ENCODE measurements around the gene DCANP1. TPM values are rescaled to one million over a fixed set of nuclear protein-coding genes. Genes with fewer than 3 reads are reported as not detected.

DCANP1 gene
- total RNA-seq, 1 experiment from 2014 or later: not detected

GRCh38 chr5:135493406-135494180 lies 46.4 kb upstream of the DCANP1 start:
- Mint-ChIP-seq H3K4me3 (ENCODE audit: unreplicated experiment) (no peak overlapping the region), H3K9me3 (ENCODE audit: unreplicated experiment) (no peaks in the 10 kb centered on the region), H3K27ac (ENCODE audit: unreplicated experiment) (no peak overlapping the region), H3K4me1 (ENCODE audit: low read depth, unreplicated experiment) (peaks cover 30% of the 10 kb centered on the region), H3K36me3 (ENCODE audit: insufficient read depth, unreplicated experiment) (no peaks in the 10 kb centered on the region), H3K27me3 (ENCODE audit: insufficient read depth, unreplicated experiment) (no peaks in the 10 kb centered on the region)
- no peak for TF ChIP-seq CTCF (IDR thresholded peaks at IDR 0.05; ENCODE audit: insufficient read depth in 1 of 2, low read depth in 1 of 2, low read length in 1 of 2, severe bottlenecking in 1 of 2, unreplicated experiment in 1 of 2)
- POLR2A ChIA-PET: no interaction called here
- BruUV-seq (replicated peaks): no TSS peak
- no peaks in the 10 kb centered on the region for H3K27me3 ChIP-seq (replicated peaks; ENCODE audit: control insufficient read depth, insufficient read depth, low read length)
- H3K4me3 ChIP-seq (ENCODE audit: low read depth, low read length): no peak overlapping the region
- CTCF ChIA-PET: no interaction called here
- H3K4me1 ChIP-seq: peaks cover 42% of the 10 kb centered on the region
- DNase-seq: no peak
- intact Hi-C loops (cut with micrococcal nuclease; ENCODE audit: unreplicated experiment): no loop called here
- no peaks in the 10 kb centered on the region for H3K36me3 ChIP-seq (ENCODE audit: control insufficient read depth, insufficient read depth, low read length)
- no peaks in the 10 kb centered on the region for H3K9me3 ChIP-seq

GRCh38 chr5:135492319-135492626 lies 45.1 kb upstream of the DCANP1 start:
- Histone ChIP-seq H3K9me3 (no peaks in the 10 kb centered on the region), H3K4me3 (ENCODE audit: low read depth, low read length) (no peak overlapping the region), H3K27me3 (replicated peaks; ENCODE audit: control insufficient read depth, insufficient read depth, low read length) (no peaks in the 10 kb centered on the region), H3K4me1 (peaks cover 44% of the 10 kb centered on the region), H3K36me3 (ENCODE audit: control insufficient read depth, insufficient read depth, low read length) (no peaks in the 10 kb centered on the region)
- H3K9me3 Mint-ChIP-seq (ENCODE audit: unreplicated experiment): no peaks in the 10 kb centered on the region
- H3K36me3 Mint-ChIP-seq (ENCODE audit: insufficient read depth, unreplicated experiment): no peaks in the 10 kb centered on the region
- no peak for TF ChIP-seq CTCF (IDR thresholded peaks at IDR 0.05; ENCODE audit: insufficient read depth in 1 of 2, low read depth in 1 of 2, low read length in 1 of 2, severe bottlenecking in 1 of 2, unreplicated experiment in 1 of 2)
- no peak for DNase-seq
- BruUV-seq (replicated peaks): no TSS peak
- H3K4me1 Mint-ChIP-seq (ENCODE audit: low read depth, unreplicated experiment): peaks cover 42% of the 10 kb centered on the region
- ChIA-PET POLR2A (no interaction called here), CTCF (interaction anchor here (1.2 to 1.5 kb wide), 3 partner anchors 26 to 62 kb away, joined by 4 to 5 read pairs (median 5); no protein-coding TSS in a partner anchor)
- H3K4me3 Mint-ChIP-seq (ENCODE audit: unreplicated experiment): peak overlapping the region; percentile 72
- H3K27me3 Mint-ChIP-seq (ENCODE audit: insufficient read depth, unreplicated experiment): no peaks in the 10 kb centered on the region
- intact Hi-C loops (cut with micrococcal nuclease; ENCODE audit: unreplicated experiment): no loop called here
- no peak overlapping the region for H3K27ac Mint-ChIP-seq (ENCODE audit: unreplicated experiment)

- Histone ChIP-seq H3K27me3 (replicated peaks; ENCODE audit: control insufficient read depth, insufficient read depth, low read length) (no peaks in the 10 kb centered on the region), H3K4me1 (peaks cover 44% of the 10 kb centered on the region), H3K36me3 (ENCODE audit: control insufficient read depth, insufficient read depth, low read length) (no peaks in the 10 kb centered on the region), H3K9me3 (no peaks in the 10 kb centered on the region), H3K4me3 (ENCODE audit: low read depth, low read length) (peak overlapping the region; percentile 29)
- no peak for TF ChIP-seq CTCF (IDR thresholded peaks at IDR 0.05; ENCODE audit: insufficient read depth in 1 of 2, low read depth in 1 of 2, low read length in 1 of 2, severe bottlenecking in 1 of 2, unreplicated experiment in 1 of 2)
- CTCF ChIA-PET: interaction anchor here (1.1 to 1.5 kb wide), 4 partner anchors 25 to 62 kb away, joined by 4 to 8 read pairs (median 5); no protein-coding TSS in a partner anchor
- peaks cover 40% of the 10 kb centered on the region for H3K4me1 Mint-ChIP-seq (ENCODE audit: low read depth, unreplicated experiment)
- POLR2A ChIA-PET: no interaction called here
- intact Hi-C loops (cut with micrococcal nuclease; ENCODE audit: unreplicated experiment): loop anchor here (1.0 kb wide), 1 partner anchor 17 kb away; no protein-coding TSS in a partner anchor
- H3K27me3 Mint-ChIP-seq (ENCODE audit: insufficient read depth, unreplicated experiment): no peaks in the 10 kb centered on the region
- no peaks in the 10 kb centered on the region for H3K36me3 Mint-ChIP-seq (ENCODE audit: insufficient read depth, unreplicated experiment)
- H3K9me3 Mint-ChIP-seq (ENCODE audit: unreplicated experiment): no peaks in the 10 kb centered on the region
- H3K4me3 Mint-ChIP-seq (ENCODE audit: unreplicated experiment): peak overlapping the region; percentile 72
- DNase-seq: peak; percentile 76 to 79
- no TSS peak for BruUV-seq (replicated peaks)
- no peak overlapping the region for H3K27ac Mint-ChIP-seq (ENCODE audit: unreplicated experiment)
Measured at GRCh38 chr5:135491552-135492318, 44.6 kb upstream of the DCANP1 start.
